GM18870 (cell line): Measurements from ENCODE around the gene KRTAP5-11.
"Not testable (repeated sequence)": the region's sequence is repeated elsewhere in the genome, so short reads cannot be mapped to it uniquely, and the experiment has no call there.

Experiments used
- ATAC-seq: cut with Tn5 transposase; IDR thresholded peaks from one replicate; pipeline ENCODE4 v1.9.1; 2021; ENCODE audit warnings: moderate library complexity; ENCODE audit not compliant: unreplicated experiment

The KRTAP5-11 gene

GRCh38 chr11:71534711-71535608, 47.7 kb downstream of the KRTAP5-11 start:
- ATAC-seq, result not testable (repeated sequence)

- no peak for ATAC-seq
Observed at GRCh38 chr11:71532036-71532610, 50.6 kb downstream of the KRTAP5-11 start.
